NCI-H2107 treated with DMSO at 0.1 percent for 48 hours (cell line): ENCODE data around the gene GRHPR.

Source experiments
- DNase-seq: peaks from one replicate; lab custom pipeline; 2025; ENCODE audit not compliant: unreplicated experiment; lab: John Stamatoyannopoulos, UW

GRHPR gene

DNA sequence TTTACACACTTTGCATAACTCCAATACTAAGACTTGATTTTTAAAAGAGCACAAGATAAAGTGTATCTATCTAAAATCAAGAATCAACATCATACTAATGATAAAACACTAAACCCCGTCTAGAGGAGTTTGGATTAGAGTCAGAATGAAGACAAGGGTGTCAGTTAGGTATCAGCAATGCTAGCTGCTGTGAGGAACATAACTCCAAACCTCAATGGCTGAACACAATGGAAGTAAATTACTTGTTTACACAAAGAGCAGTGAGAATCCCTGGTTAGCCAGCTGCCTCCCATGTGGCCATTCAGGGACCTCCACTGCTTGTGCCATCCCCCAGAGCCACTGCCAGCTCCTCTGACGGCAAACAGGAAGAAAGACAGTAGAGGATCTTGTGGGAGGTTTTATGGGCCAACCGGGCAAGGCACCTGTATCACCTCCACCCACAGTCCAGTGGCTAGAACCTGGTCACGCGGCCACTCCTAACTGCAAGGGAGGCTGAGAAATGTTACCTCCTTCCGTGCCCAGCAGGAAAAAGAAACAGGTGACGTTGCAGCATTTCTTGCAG is 24.0 kb upstream of the GRHPR start:
- DNase-seq, result no peak

DNA sequence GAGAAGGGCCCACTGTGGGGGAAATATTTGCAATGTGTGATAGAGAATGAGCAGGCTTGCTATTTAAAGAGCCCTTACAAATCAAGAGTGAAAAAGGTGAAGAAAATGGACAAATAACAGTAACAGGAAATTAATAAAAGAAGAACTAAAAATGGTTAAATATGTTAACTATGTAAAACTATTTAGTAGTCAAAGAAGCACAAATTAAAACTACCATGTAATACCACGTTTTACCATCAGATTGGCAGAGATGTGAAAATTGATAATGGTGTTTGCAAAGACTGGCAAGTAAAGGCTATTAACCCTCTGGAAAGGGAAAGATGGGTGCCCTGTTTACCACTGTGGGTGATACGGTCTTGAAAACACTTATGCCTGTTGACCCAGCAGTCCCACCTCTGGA is 23.2 kb upstream of the GRHPR start:
- no peak for DNase-seq

DNA sequence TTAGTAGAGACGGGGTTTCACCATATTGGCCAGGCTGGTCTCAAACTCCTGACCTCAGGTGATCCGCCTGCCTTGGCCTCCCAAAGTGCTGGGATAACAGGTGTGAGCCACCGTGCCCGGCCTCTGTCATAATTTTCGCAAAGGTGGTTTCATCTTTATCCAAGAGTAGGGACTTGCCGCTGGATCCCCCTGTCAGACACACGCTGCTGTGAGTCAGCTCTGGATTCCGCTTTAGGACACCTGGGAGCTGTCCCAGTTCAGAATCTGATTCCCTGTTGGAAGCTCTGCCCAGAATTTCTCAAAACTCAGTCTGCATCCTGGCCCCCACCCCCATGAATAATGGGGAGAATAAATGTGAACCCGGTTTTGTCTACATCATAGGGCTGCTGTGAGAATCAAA is 17.9 kb upstream of the GRHPR start:
- DNase-seq, result no peak

DNA sequence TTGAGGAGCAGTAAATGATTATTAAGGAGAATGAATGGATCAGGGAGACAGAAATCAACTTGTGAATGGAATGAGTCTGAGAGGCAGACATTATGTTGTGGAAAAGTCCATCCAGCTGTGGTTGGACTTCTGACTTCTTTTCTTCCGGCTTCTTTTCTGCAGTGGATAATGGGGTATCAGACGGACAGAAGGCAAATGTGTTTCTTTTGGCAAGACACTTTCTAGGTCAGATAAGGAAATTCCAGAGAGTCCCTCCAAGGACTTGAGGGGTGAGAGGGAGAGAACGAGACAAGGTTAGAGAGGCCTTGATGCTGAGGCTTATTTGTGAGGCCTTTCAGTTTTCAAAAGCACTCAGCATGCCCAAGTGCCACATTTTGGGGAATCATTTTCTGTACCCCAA is 17.1 kb upstream of the GRHPR start:
- no peak for DNase-seq

DNA sequence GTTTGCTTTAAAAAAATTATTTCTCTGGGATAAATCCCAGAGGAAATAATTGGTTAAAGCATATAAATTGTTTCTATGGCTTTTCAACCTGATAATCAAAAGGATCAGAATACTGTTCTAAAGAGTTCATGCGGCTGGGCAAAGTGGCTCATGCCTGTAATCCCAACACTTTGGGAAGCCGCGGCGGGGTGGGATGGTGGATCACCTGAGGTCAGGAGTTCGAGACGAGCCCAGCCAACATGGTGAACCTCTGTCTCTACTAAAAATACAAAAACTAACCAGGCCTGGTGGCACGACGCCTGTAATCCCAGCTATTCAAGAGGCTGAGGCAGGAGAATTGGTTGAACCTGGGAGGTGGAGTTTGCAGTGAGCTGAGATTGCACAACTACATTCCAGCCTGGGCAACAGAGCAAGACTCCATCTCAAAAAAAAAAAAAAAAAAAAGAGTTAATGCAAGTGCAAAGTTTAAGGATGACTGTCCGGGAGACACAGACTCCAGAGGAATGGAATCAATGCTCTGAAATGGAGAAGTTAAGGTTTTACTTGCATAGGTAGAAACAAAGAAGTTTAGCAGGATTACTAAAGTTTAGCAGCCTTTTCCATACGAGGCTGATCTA is 16.6 kb upstream of the GRHPR start:
- no peak for DNase-seq

DNA sequence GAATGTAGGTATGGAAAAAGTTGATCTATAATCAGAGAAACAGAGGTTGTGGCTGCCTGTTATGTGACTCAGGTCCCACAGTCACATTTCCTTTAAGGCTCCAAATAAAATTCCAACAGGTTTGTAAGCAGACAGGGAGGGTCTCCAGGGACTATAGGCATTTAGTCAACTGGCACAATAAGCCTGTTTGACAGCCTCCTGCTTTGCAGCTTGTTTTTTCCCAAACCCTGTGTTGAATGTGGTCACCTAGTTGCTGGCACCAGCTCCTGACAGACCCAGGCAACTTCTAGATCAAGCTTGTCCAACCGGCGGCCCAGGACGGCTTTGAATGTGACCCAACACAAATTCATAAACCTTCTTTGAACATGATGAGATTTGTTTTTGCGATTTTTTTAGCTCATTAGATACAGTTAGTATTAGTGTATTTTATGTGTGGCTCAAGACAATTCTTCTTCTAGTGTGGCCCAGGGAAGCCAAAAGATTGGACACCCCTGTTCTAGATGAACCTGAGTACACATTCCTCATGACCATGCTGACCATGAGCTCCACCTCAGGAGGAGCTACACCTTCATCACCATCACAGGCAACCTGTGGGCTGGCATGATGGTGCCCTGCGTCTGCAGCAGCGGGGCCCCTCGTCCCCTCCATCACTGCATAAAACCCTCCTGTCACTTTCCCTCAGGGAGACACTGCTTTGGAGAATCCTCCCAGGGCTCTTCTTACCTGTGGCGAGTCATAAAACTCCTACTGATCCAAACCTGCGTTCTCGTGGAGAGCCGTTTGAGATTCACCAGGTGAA is 15.7 kb upstream of the GRHPR start:
- DNase-seq, result no peak

DNA sequence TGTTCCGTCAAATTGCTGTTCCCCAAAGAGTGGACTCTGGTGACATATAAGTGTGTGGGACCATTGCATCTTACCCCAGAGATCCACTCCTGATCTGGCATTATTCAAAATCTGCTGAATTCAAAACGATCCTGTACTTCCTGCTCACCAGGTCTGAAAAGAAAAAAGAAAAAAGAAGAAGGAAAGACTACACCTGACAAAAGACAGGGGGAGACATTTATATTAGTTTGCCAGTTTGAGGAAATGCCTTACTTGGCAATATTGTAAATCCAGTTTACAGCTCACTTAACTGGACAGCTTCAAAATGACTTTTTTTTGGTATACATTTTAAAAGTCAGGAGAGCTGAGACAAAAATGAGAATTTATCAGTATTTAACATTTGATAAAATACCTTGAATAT is 15.0 kb upstream of the GRHPR start:
- DNase-seq, result no peak

DNA sequence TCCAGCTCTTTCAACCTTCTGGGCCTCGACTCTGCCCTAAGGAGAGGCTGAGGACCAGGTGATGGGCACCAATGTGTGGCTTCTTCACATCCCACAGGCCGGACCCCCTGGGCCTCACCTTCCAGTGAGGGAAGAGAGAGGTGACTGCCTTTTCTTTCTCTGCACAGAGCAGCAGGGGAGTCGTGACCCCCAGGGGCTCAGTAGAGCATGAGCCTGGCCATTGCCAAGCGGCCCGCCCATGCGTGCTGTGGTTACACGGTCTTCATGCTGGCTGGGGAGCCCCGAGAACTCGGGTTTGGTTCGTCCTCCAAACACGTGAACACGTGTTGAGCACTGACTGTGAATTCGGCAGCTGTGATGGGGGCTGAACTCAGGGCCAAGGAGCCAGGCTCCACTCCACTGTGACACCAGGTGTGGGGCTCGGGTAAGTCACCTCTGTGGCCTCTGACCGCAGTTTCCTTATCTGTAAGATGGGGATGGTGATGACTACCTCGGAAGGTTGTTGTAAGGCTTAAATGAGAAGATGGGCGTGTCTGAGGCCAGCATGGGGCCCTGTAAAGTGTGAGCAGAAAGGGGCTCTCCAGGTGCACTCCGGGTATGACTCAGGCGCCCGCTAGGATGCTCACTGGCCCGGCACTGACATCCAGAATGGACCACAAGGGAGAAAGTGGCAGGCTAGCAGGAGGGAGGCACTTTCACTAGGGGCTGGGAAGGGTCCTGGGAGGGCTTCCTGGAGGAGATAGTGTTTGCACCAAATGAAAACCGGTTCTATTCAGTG is 13.4 kb upstream of the GRHPR start:
- DNase-seq, result no peak

DNA sequence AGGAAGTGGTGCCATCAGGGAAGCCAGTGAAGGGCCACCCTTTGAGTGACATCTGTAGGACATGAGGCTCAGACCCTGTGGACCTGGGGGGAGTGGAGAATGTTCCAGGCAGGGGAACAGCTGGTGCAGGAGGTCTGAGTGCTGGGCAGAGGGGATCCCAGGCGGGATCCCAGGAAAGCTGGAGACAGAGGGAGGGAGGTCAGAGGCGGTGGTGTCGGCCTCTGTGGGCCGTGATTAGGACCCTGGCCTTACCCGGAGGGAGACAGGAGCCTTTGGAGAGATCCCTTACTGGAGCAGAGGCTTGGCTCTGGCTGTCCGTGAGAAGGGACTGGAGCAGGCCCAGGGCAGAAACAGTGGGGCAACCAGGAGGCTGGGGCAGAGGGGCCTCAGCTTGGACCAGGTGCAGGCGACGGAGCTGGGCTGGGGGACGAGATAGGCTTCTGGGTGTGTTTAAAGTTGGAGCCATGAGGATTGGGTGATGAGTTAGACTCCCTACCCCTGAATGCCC is 12.1 kb upstream of the GRHPR start:
- no peak for DNase-seq

DNA sequence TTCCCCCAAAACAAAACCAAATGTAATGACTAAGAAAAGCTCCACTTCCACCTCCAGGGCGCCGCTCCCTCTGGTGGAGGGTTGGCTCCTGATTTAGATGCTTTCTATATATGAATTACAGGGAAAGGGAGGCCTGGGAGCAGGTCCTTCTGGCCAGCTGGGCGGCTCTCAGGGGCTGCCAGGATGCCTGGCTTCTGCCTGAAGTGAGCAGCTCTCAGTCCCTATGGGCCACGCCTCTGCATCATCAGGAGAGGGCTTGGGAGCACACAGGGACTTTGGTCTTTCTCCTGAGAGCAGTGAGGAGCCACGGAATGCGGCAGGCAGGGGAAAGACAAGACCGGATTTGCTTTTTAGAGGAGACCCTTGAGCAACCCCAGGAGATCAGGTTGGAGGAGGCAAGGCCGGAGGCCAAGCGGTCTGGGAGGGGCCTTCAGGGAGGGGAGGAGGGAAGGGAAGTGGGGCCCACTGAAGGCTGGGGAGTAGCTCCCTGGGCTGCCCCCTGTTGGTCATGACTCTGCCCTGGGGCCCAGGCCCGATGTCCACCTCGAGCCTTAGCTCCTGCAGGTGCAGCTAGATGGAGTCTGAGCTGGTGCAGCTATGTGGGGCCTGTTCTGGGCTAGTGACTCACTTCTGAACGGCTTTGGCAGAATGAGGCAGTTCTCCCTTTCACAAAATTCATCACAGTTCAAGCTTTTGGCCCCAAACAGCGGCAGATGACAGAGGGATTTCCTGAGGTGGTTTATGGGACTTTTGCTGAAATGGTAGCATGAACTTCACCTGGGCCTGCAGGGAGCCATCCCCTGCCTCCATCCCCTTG is 11.3 kb upstream of the GRHPR start:
- no peak for DNase-seq

DNA sequence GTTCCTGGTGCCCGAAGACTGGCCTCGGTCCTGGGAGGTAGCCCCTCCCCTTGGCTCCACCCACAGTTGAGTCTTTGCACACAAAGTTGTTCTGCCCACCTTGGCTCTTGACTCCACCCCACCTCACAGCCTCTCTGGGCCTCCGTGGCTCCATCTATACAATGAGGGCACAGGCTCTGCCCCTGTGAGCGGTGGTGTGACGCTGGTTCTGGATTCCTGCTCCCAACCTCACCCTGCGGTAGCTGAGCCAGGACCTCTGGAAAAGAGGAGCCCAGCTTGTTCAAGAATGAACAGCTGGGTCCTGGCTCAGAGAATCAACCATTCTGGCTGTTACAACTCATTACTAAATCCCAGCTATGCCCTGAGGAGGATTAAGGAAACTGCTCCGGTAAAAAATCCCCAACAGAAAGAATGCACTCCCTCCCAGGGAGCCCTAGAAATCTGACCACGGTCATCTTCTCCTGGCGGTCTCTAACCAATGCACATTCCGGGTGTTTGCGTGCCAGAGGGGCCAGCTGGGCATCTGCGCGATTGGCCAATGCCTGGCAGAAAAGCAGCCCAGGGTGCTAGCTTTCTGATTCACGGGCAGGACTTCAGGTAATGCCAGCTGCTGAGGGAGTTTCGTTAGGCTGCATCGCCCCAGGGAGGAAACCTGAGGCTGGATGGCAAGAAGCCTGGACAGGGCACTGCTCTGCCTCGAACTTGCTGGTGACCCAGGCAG is 9.9 kb upstream of the GRHPR start:
- DNase-seq, result no peak

DNA sequence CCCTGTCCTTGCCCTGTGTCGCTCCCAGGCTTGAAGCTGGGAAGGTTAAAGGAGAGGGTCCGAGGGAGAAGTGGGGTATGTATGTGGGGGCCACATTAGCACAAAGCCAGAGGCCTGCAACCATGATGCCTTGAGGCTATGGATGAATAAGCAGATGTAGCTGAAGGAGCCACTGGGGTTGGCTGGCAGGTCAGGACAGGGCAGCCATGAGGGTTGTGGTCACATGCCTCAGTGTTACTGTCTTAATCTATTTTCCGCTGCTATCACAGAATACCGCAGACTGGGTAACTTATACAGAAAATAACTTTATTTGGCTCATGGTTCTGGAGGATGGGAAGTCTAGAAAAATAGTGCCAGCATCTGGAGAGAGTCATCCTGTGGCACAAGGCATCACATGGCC is 9.2 kb upstream of the GRHPR start:
- DNase-seq, result no peak

DNA sequence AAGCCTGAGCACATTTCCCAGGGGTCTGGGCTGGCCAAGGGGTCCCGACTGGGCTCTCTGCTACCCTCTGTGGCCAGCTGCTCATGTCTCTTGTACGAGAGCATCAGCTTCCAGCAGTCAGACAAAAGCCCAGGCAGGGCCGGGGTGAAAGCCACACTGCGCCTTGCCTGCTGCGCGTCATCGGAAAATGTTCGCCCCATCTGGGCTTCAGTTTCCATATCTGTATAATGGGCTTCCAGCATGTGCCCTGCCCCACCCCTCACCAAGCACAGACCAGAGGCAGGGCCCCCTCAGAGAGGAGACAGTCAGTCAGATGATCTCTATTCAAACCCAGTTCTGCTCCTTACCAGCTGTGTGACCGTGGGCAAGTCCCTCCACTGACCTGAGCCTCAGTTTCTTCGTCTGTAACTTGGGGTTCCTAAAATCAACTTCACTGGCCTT is 8.0 kb upstream of the GRHPR start:
- DNase-seq, result no peak

DNA sequence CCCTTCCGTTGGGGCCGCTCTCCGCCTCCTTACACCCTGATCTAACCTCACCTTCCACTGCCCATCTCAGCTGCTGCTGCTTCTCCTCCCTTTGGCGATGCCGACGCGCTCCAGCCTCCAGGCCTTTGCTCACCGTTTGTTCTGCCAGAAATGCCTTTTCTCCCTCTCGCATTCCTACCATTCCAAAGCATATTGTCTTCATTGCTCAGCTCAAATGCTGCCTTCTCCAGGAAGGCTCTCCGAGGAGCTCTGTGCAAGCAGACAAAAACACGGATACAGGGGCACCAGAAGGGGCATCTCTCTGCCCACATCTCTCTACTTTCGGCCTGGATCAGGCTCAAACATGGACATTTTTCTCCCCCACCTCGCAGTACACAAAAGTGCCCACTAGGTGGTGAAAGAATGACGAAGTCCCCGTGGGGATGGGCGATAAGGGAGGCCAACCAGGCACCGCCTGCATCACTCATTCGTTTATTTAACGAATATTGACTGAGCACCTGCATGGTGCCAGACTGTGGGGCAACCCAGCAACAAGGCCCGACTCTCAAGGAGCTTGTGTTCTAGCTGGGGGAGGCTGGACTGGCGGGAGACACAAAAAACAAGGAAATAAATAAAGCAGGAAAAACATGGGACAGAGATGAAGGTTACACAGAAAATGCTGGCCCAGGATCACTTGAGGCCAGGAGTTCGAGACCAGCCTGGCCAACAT is 7.3 kb upstream of the GRHPR start:
- peak; percentile 52 for DNase-seq

DNA sequence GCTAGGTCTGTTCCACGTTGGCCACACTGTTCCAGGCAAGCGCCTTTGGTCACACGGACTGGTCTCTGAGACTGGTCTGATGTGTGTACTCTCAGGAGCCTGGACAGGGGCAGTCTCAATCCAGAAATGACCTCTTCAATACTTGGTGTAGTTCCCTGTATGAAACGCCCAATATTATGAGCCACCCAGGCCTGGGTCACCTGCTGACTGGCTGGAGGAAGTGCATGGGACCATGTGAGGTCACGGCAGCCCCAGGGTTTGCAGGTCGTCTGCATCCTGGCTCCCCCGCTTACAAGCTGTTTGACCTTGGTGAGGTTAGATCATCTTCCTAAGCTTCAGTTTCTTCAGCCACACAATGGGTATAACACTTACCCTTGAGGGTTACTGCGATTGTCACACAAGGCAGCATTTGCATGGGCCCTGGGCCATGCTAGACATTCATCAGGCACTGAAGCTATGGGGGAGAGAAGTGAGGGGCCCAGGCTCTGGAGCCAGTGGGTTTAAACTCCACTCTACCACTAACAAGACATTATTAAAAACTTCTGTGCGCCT is 5.2 kb upstream of the GRHPR start:
- no peak for DNase-seq

DNA sequence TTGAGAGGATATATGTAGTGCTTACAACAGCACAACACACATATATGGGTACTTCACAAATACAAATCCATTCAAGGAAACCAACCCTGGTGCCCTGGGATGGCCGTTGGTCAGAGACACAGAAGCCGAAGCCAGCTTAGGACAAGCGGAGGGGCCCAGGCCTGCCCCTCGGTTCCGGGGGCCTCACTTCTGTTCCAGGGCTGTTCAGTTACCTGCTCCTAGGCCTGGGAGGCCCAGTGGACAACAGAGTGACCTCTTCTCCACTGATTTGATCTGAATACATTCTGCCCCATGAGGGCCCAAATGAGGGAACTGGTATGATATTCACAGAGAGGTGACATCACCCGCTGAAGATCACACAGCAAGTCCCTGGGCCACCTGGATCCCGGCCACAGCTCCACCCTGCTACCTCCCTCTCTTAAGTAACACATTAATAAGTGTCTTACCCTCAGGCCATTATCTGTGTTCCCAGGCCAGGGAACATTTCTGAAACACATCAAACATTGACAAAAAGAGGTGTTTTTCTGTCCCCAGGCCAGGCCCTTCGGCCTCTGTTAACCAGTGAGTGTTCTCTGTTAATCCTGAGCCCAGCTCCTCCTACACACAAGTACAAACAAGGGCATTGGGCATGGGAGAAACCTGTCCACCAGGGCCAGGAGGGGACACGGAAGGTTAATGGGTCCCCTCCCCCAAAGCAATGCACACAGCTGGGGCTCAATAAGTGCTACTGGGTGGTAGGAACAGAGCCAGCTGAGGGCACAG is 4.5 kb upstream of the GRHPR start:
- DNase-seq, result no peak

DNA sequence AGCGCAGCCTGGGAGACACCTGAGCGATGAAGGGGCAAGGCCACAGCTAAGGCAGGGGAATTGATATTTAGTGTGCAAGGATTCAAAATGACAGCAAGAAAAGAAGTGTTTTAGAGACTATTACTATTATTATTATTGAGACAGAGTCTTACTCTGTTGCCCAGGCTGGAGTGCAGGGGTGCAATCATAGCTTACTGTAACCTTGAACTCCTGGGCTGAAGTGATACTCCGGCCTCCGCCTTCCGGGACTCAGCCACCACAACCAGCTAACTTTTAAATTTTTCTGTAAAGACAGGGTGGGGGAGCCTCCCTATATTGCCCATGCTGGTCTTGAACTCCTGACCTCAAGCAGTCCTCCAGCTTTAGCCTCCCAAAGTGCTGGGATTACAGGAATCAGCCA is 3.3 kb upstream of the GRHPR start:
- DNase-seq, result no peak
